Astrocyte (in vitro differentiated cells and primary cell): ENCODE results near the gene ANKRD52.
"Not testable (repeated sequence)": the region's sequence is repeated elsewhere in the genome, so short reads cannot be mapped to it uniquely, and the experiment has no call there.

Source experiments
- EZH2 ChIP-seq: IDR thresholded peaks from 2 replicates; pipeline ENCODE4 v1.6.1; 2012; ENCODE audit warnings: mild to moderate bottlenecking, low read length, inconsistent platforms; ENCODE audit not compliant: insufficient read depth
- TF ChIP-seq, protein P1 (sequence below): IDR thresholded peaks from 2 replicates; pipeline ENCODE4 v1.5.1; 2011; ENCODE audit warnings: low read depth, mild to moderate bottlenecking, inconsistent platforms, low read length, moderate library complexity; ENCODE audit not compliant: insufficient read depth

DNA sequence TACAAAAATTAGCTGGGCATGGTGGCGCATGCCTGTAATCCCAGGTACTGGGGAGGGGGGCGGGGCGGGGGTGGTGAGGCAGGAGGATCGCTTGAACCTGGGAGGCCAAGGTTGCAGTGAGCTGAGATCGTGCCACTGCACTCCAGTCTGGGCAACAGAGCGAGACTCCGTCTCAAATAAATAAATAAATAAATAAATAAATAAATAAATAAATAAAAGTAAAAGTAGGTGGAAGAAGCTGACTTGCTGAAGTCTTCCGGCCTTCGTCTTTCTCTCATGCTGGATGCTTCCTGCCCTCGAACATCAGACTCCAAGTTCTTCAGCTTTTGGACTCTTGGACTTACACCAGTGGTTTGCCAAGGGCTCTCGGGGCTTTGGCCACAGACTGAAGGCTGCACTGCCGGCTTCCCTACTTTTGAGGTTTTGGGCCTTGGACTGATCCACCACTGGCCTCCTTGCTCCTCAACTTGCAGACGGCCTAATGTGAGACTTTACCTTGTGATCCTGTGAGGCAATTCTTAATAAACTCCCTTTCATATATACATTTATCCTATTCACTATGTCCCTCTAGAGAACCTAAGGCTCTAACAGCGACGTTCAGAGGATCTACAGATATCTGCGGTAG lies 8.0 kb upstream of the ANKRD52 start:
- TF ChIP-seq, protein P1, sequence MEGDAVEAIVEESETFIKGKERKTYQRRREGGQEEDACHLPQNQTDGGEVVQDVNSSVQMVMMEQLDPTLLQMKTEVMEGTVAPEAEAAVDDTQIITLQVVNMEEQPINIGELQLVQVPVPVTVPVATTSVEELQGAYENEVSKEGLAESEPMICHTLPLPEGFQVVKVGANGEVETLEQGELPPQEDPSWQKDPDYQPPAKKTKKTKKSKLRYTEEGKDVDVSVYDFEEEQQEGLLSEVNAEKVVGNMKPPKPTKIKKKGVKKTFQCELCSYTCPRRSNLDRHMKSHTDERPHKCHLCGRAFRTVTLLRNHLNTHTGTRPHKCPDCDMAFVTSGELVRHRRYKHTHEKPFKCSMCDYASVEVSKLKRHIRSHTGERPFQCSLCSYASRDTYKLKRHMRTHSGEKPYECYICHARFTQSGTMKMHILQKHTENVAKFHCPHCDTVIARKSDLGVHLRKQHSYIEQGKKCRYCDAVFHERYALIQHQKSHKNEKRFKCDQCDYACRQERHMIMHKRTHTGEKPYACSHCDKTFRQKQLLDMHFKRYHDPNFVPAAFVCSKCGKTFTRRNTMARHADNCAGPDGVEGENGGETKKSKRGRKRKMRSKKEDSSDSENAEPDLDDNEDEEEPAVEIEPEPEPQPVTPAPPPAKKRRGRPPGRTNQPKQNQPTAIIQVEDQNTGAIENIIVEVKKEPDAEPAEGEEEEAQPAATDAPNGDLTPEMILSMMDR: not testable (repeated sequence)
- not testable (repeated sequence) for TF ChIP-seq EZH2
